ENCODE data around the gene FBXO2. TPM values are rescaled to one million over a fixed set of nuclear protein-coding genes. Genes with fewer than 3 reads are reported as not detected.

The FBXO2 gene
- total RNA-seq, 4 donors from 2014 or later, result 4.7 to 12.5 (median 6.8) TPM

- Histone ChIP-seq H3K4me3 (no peak overlapping the region), H3K27ac (no peak overlapping the region), H3K9me3 (no peaks in the 10 kb centered on the region), H3K36me3 (no peaks in the 10 kb centered on the region), H3K27me3 (peaks cover 76% of the 10 kb centered on the region), H3K4me1 (peaks cover 0 to 12% (median 3%) of the 10 kb centered on the region in 3 donors)
- TF ChIP-seq EP300 (IDR thresholded peaks at IDR 0.05), result no peak
- no peak for TF ChIP-seq CTCF (IDR thresholded peaks at IDR 0.05)
- TF ChIP-seq POLR2A (IDR thresholded peaks at IDR 0.05), result no peak
- ATAC-seq, result no peak
- WGBS, 2 donors (ENCODE audit: low coverage in 1 of 2), result 58 to 80% methylated on average over 3 to 13 of the region's 34 CpGs
Measured at GRCh38 chr1:11700601-11701467, 46.6 kb upstream of the FBXO2 start.

- no peak for TF ChIP-seq POLR2AphosphoS5 (IDR thresholded peaks at IDR 0.05)
Measured at GRCh38 chr1:11697893-11698210, 43.6 kb upstream of the FBXO2 start.

DNA sequence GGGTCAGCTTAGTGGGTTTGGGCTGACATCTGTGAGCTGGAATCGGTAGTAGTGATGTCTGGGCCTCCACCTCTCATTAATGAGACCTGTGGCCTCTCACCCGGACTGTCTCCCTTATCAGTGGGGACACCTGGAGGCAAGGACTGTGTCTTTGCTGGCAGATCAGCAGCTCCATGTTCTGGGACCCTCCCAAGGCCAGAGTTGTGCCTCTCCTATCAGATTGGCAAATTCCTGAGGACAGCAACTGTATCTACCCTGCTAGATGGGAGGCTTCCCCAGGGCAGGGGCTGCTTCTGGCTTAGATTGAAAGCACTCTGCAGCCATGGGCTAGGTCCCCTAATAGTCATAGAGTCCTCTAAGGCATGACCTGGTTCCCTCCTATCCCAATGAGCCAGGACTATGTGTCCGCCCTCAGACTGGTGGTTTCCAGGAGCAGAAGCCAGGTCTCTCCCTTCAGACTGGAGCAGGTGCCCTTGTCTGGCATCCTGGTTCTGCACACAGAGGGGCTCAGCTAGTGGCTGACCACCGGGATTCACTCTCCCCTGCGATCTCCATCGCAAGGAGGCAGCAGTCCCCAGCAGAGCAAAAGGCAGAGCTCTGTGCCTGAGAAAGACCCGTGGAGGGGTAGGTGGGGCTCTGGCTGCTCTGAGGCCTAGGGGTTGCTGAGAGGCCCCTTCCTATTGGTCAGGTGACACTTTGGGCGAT is 43.1 kb upstream of the FBXO2 start:
- TF ChIP-seq EP300 (IDR thresholded peaks at IDR 0.05) (no peak), POLR2AphosphoS5 (IDR thresholded peaks at IDR 0.05) (no peak), CTCF (IDR thresholded peaks at IDR 0.05) (no peak), POLR2A (IDR thresholded peaks at IDR 0.05) (no peak)
- Histone ChIP-seq H3K9me3 (no peaks in the 10 kb centered on the region), H3K27ac (no peak overlapping the region), H3K4me1 (peaks cover 0 to 17% (median 4%) of the 10 kb centered on the region in 3 donors), H3K36me3 (no peaks in the 10 kb centered on the region), H3K27me3 (peaks cover 79% of the 10 kb centered on the region), H3K4me3 (no peak overlapping the region)
- ATAC-seq, result no peak
- WGBS, 2 donors (ENCODE audit: low coverage in 1 of 2), result no CpG with 5 or more reads among the region's 8 CpGs

More at GRCh38 chr1:11697893-11698210, 43.6 kb upstream of the FBXO2 start:
- no peak overlapping the region for H3K27ac ChIP-seq
- 36% methylated on average over 2 of the region's 5 CpGs; no CpG with 5 or more reads in 1 of the 2 donors for WGBS, 2 donors (ENCODE audit: low coverage in 1 of 2)
- H3K27me3 ChIP-seq, result peaks cover 77% of the 10 kb centered on the region
- H3K36me3 ChIP-seq, result no peaks in the 10 kb centered on the region
- no peaks in the 10 kb centered on the region for H3K9me3 ChIP-seq
- H3K4me1 ChIP-seq, result peaks cover 0 to 12% (median 3%) of the 10 kb centered on the region in 3 donors
- no peak overlapping the region for H3K4me3 ChIP-seq
- no peak for ATAC-seq

DNA sequence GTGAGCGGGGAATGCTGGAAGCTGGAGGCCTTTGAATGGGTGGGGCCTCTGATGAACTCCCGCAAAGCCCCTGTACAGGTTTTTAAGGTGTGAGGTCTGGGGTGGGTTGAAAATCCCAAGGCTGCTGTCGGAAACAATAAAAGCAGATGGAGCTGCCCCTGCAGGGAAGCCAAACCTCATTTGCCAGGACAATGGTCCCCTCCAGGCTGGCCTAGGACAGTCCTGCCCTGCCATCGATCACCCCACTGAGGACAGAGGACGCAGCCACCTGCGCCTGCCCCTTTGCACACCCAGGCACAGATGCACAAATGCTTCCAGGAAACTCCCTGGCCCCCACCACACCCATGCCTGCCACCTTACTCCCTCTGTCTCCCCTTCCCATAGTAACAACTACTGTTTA is 41.6 kb upstream of the FBXO2 start:
- Histone ChIP-seq H3K36me3 (no peaks in the 10 kb centered on the region), H3K9me3 (no peaks in the 10 kb centered on the region), H3K4me1 (peaks cover 0 to 21% (median 14%) of the 10 kb centered on the region in 3 donors), H3K27ac (no peak overlapping the region), H3K27me3 (peaks cover 84% of the 10 kb centered on the region), H3K4me3 (no peak overlapping the region)
- no peak for TF ChIP-seq POLR2AphosphoS5 (IDR thresholded peaks at IDR 0.05)
- TF ChIP-seq EP300 (IDR thresholded peaks at IDR 0.05), result no peak
- no peak for TF ChIP-seq CTCF (IDR thresholded peaks at IDR 0.05)
- no peak for TF ChIP-seq POLR2A (IDR thresholded peaks at IDR 0.05)
- WGBS, 2 donors (ENCODE audit: low coverage in 1 of 2), result 0 to 78% methylated on average over 1 to 6 of the region's 6 CpGs
- ATAC-seq, result no peak

DNA sequence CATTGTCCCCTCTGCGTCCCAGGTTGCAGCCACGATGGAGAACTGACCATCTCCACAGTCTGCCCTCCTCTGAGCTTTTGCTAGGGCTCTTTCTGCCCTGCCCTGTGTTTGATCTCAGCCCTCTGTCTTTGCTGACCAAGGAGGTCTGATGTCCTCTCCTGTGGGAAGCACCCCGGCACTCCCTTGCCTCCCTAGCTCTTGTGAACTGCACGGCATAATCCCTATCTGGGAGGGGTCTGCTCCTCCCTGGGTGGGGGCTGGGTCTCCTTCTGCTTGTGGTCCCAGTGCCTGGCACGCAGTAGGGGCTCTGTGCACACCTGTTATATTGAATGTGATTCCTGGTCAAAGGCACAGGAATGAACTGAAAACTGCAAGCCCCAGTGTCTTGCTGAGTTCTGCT is 39.7 kb upstream of the FBXO2 start:
- TF ChIP-seq EP300 (IDR thresholded peaks at IDR 0.05) (no peak), POLR2AphosphoS5 (IDR thresholded peaks at IDR 0.05) (no peak), CTCF (IDR thresholded peaks at IDR 0.05) (no peak), POLR2A (IDR thresholded peaks at IDR 0.05) (no peak)
- no peak for ATAC-seq
- peaks cover 85% of the 10 kb centered on the region for H3K27me3 ChIP-seq

More for the DNA sequence above, 39.7 kb upstream of the FBXO2 start:
- Histone ChIP-seq H3K36me3 (no peaks in the 10 kb centered on the region), H3K9me3 (no peaks in the 10 kb centered on the region), H3K4me1 (peaks cover 0 to 27% (median 18%) of the 10 kb centered on the region in 3 donors), H3K27ac (no peak overlapping the region), H3K4me3 (no peak overlapping the region)
- 55 to 65% methylated on average over 2 to 3 of the region's 5 CpGs for WGBS, 2 donors (ENCODE audit: low coverage in 1 of 2)
